Measurements from ENCODE around the gene MYO16.

DNA sequence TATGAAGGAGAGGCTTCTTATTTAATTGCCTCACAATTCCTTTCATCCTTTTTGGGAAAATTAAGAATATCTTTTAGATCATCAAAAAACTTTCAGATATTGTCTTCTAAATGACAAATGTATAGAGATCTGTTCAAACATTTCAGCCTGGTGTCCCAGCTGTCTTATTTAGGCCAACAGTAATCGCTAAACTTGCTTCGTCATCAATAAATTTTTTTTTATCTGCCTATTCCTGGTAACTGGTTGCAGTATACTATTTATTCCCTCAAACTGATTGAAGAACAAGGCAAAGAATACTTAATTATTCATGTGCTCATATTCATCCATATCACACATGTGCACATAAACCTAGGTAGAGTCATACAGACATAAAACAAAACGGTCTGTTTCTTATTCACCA is 5.3 kb upstream of the MYO16 start:
- TF ChIP-seq, protein P1, sequence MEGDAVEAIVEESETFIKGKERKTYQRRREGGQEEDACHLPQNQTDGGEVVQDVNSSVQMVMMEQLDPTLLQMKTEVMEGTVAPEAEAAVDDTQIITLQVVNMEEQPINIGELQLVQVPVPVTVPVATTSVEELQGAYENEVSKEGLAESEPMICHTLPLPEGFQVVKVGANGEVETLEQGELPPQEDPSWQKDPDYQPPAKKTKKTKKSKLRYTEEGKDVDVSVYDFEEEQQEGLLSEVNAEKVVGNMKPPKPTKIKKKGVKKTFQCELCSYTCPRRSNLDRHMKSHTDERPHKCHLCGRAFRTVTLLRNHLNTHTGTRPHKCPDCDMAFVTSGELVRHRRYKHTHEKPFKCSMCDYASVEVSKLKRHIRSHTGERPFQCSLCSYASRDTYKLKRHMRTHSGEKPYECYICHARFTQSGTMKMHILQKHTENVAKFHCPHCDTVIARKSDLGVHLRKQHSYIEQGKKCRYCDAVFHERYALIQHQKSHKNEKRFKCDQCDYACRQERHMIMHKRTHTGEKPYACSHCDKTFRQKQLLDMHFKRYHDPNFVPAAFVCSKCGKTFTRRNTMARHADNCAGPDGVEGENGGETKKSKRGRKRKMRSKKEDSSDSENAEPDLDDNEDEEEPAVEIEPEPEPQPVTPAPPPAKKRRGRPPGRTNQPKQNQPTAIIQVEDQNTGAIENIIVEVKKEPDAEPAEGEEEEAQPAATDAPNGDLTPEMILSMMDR (IDR thresholded peaks at IDR 0.05; ENCODE audit: low read depth, low read length, poor library complexity, severe bottlenecking): no peak
- no peak for TF ChIP-seq EZH2phosphoT487 (IDR thresholded peaks at IDR 0.05; ENCODE audit: borderline replicate concordance, low read length)
